HG03064 (cell line): Measurements from ENCODE around the gene TEFM.
"Not testable (repeated sequence)": the region's sequence is repeated elsewhere in the genome, so short reads cannot be mapped to it uniquely, and the experiment has no call there.

Source experiments
- ATAC-seq: cut with Tn5 transposase; IDR thresholded peaks from one replicate; pipeline ENCODE4 v1.9.1; 2021; ENCODE audit warnings: low read depth; ENCODE audit not compliant: unreplicated experiment

TEFM gene

GRCh38 chr17:30921544-30922196, 15.6 kb upstream of the TEFM start, which contains the start of gene ADAP2:
Gene ADAP2 (plus strand): TSS chr17:30921945. CDS start chr17:30922015, 70 bp downstream.
- no peak for ATAC-seq

DNA sequence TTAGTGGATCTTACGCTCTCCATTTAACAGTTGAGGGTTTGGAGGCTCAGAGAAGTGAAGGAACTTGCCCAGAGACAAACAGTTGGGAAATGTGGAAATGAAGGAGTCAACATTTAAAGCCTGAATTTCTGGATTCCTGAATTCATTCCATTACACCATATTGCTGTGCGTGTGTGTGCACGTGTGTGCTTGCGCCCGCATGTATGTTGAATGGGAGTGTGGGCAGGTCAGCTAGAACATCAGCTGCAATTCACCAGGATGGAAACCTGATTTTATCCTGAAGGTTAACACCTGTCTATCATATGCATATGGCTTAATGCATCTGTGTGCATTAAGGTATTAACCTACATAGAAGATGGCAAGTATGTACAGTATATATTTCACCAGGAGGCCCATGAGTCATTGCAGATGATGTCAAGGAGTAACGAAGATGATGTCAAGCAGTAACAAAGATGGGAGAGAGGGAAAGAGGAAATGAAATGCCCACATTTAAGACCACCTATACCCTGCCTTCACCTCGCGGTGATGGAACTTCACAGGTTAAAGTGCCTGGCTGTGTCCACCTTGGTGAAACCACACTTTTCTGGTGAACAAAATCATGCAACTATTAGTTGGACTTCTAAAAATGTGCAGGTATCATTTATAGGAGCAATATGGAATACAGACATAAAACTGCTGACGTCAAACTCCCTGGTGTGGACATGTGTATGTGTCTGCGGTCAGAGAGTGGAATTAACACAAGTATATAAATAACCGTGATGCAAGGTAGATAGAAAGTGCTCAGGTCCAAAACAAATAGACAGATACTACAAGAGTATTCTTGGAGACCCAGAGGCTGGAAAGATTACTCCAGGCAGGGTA, 14.9 kb upstream of the TEFM start:
- ATAC-seq: no peak

DNA sequence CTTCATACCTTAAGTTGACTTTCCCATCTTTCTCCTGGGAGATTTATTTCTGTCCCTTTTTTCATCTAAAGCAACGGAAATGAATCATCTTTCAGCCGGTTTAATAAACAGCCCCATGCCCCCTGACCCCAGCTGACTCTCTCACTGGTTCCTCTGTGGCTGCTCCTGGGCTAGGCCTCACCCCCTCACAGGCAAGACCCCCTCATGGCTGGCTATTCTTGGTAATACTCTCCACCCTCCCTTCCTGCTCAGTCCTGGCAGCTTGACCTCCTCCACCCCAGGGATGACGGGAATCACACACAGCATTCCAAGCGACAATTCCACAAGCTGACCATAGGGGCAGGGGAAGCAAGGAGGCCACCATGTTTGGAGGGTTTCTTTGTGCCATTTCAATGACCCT, 14.2 kb upstream of the TEFM start:
- ATAC-seq: no peak

DNA sequence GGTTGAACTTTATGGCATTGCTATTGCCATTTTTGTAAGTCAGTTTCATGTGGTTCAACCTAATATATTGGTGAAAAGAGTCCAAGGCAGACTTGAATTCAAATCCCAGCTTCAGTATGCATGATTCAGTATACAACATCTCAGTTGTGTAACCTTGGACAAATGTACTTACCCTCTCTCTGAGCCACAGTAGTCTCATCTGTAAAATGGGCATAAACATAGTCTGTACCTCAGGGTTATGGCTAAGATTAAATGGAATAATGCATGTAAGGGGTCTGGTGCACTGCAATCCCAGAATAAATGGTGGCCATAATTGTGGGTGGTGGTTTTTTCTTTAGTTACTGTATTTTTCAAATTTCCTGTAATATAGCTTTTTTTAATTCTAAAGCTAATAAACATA, 11.0 kb upstream of the TEFM start:
- no peak for ATAC-seq

- no peak for ATAC-seq
Measured at GRCh38 chr17:30915833-30916611, 10.0 kb upstream of the TEFM start.

- no peak for ATAC-seq
Measured at GRCh38 chr17:30913955-30914354, 7.9 kb upstream of the TEFM start.

- not testable (repeated sequence) for ATAC-seq
Measured at GRCh38 chr17:30910151-30910550, 4.1 kb upstream of the TEFM start.

DNA sequence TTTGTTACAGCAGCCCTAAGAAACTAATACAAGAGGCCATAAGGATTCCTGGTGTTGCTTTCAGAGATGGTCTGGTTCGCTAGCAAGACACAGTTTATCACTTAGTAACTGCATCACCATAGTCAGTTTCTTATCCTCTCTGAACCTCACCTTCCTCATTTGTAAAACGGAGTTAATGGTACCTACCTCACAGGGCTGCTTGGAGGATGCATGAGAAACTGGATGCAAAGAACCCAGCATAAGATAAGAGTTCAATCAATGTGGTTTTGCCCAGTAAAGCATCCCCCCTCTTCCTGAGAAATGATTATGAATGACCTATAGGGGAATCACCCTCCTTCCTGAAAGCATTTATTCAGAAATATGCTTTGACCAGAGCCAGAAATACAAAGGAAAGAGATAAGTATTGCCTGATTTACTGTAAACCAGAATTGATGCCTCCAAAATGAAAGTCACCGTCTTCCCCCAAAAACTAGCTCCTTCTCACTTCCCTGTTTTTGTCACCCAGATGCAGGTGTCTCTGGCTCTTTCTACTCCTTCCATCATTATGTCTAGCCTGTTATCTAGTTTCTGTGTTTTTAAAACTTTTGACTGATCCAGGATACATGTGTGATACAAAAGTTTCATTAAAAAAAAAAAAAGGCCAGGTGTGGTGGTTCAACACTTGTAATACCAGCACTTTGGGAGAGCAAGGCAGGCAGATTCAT, 2.8 kb upstream of the TEFM start:
- no peak for ATAC-seq

- ATAC-seq: peak; percentile 42
Measured at GRCh38 chr17:30905742-30906100, 317 bp downstream of the TEFM start.

- ATAC-seq: no peak
Measured at GRCh38 chr17:30897311-30897710, 8.7 kb downstream of the TEFM start.

DNA sequence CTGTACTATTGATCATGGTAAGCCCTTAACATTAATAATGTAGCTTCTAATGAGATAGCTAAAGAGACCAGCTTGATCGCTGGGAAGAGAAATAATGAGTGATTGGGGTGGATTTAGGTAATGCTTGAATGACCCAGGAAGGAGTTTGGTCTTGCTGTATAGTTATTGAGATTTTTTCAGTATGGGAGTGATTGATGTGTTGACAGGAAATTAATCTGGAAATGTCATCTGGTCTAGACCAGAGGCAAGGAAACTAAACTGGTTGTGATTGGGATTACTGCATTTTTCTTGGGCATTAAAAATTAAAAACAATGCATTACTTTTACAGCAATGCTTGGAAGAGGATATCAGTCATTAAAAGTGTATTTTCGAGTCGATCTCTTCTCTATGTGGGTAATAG, 11.8 kb downstream of the TEFM start:
- no peak for ATAC-seq

- ATAC-seq: no peak
Measured at GRCh38 chr17:30886187-30886586, 19.9 kb downstream of the TEFM start.

GRCh38 chr17:30869005-30869404, 37.0 kb downstream of the TEFM start:
- no peak for ATAC-seq

DNA sequence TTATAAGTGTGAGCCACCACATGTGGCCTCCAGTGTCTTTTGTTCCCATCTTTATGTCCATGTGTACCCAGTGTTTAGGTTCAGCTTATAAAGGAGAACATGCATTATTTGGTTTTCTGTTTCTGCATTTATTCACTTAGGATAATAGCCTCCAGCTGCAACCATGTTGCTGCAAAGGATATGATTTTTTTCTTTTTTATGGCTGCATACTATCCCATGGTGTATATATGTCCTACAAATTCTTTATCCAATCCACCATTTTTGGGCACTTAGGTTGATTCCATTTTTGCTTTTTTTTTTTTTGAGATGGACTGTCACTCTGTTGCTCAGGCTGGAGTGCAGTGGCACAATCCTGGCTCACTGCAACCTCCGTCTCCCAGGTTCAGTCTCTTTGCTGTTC, 41.4 kb downstream of the TEFM start:
- no peak for ATAC-seq

DNA sequence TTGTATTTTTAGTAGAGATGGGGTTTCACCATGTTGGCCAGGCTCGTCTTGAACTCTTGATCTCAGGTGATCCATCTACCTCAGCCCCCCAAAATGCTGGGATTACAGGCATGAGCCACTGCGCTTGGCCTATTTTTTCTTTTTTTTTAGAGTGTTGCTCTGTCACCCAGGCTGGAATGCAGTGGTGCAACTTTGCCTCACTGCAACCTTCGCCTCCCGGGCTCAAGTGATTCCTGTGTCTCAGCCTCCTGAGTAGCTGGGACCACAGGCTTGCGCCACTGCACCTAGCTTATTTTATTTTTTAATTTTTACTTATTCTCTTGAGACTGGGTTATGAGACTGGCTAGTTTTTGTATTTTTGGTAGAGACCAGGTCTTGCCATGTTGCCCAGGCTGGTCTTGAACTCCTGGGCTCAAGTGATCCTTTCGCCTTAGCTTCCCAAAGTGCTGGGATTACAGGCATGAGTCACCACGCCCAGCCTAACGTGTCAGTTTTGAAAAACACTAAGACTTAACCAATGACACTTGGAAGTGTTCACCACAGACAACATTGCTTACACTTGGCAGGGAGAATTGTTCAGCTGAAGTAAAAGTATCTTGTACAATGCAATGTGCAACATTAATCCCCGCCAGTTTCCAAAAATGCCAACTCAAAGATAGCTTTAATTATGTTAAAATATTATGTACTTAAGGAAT, 47.3 kb downstream of the TEFM start:
- ATAC-seq: no peak

GRCh38 chr17:30854146-30854545, 51.9 kb downstream of the TEFM start:
- no peak for ATAC-seq
